HepG2 (cell line): ENCODE measurements around the gene SYNPO2L. TPM values are rescaled to one million over a fixed set of nuclear protein-coding genes. Genes with fewer than 3 reads are reported as not detected.
"Not testable (repeated sequence)": the region's sequence is repeated elsewhere in the genome, so short reads cannot be mapped to it uniquely, and the experiment has no call there.

Source experiments
- ATAC-seq: fragments of 200-7000 bp; cut with Tn5 transposase; 3 replicates; pipeline ENCODE4 v1.9.1; 2020; ENCODE audit warnings: mild to moderate bottlenecking, moderate library complexity
- BruUV-seq: library from RNA; stranded (reverse); fragments of 400-500 nt; replicated peaks from 2 replicates; lab custom pipeline; 2021; lab: Mats Ljungman, UMichigan
- CTCF ChIA-PET: fragments of 300-600 bp; formaldehyde crosslinking; extraction: SDS; loops from one replicate; lab custom pipeline; 2021; ENCODE audit warnings: low total read pairs, inconsistent platforms, low intra/inter-chr PET ratio; lab: Yijun Ruan, JAX
- POLR2A ChIA-PET: fragments of 350-600 bp; sonication (Branson Sonifier 250); formaldehyde crosslinking; loops from one replicate; lab custom pipeline; 2020; ENCODE audit warnings: antibody characterized with exemption, inconsistent platforms; lab: Yijun Ruan, JAX
- DNase-seq: peaks from one replicate; pipeline ENCODE4 v3.0.0-alpha.2; 2015; ENCODE audit warnings: low spot score
- FAIRE-seq: peaks from 3 replicates; lab custom pipeline; 2011; peaks lifted over from hg19 to GRCh38; lab: Jason Lieb, UNC
- H2AFZ ChIP-seq: one replicate; pipeline ENCODE4 v1.6.1; 2011; ENCODE audit warnings: low read length, inconsistent platforms
- H3K27ac ChIP-seq: fragments of 300-600 bp; 3 replicates; pipeline ENCODE4 v1.8.0; 2011; ENCODE audit warnings: mixed run types, mild to moderate bottlenecking, mixed read lengths, low read length, inconsistent platforms; ENCODE audit not compliant: insufficient read depth; ENCODE audit errors: extremely low read length
- H3K27me3 ChIP-seq, 2 experiments: fragments of 200-600 bp in 1 of 2; 2 replicates in 1 of 2; 3 replicates in 1 of 2; pipeline versions ENCODE4 v1.6.0 to v1.8.0; 2011; ENCODE audit warnings: low read length in 2 of 2, mild to moderate bottlenecking in 2 of 2, moderate library complexity in 2 of 2, inconsistent platforms in 1 of 2; ENCODE audit not compliant: insufficient read depth in 2 of 2, control insufficient read depth in 1 of 2
- H3K36me3 ChIP-seq, 2 experiments: fragments of 200-600 bp in 1 of 2; replicated peaks in 1 of 2; 2 replicates in 1 of 2; 3 replicates in 1 of 2; pipeline versions ENCODE4 v1.5.1 to v1.8.0; 2011; ENCODE audit warnings: low read length in 2 of 2, inconsistent platforms in 1 of 2; ENCODE audit not compliant: insufficient read depth in 2 of 2, control insufficient read depth in 1 of 2
- H3K4me1 ChIP-seq: 2 replicates; pipeline ENCODE4 v1.5.1; 2012; ENCODE audit warnings: low read length, inconsistent platforms; ENCODE audit not compliant: insufficient read depth
- H3K4me2 ChIP-seq: 2 replicates; pipeline ENCODE4 v1.6.0; 2011; ENCODE audit warnings: low read depth, low read length, inconsistent platforms
- H3K4me3 ChIP-seq, 3 experiments: fragments of 200-600 bp in 1 of 3; sonication (generic), shearing (Covaris generic) in 1 of 3; replicated peaks in 1 of 3; 2 replicates each; pipeline ENCODE4 v1.5.1; 2011 to 2016; ENCODE audit warnings: low read length in 3 of 3, inconsistent platforms in 2 of 3, low read depth in 2 of 3, mild to moderate bottlenecking in 2 of 3, control low read depth in 1 of 3, mixed read lengths in 1 of 3; ENCODE audit not compliant: insufficient read depth in 1 of 3
- H3K79me2 ChIP-seq: one replicate; pipeline ENCODE4 v1.6.1; 2011; ENCODE audit warnings: low read length, inconsistent platforms; ENCODE audit not compliant: insufficient read depth
- H3K9ac ChIP-seq: 2 replicates; pipeline ENCODE4 v1.6.0; 2011; ENCODE audit warnings: mild to moderate bottlenecking, low read depth, low read length, inconsistent platforms; ENCODE audit not compliant: insufficient read depth
- H3K9me3 ChIP-seq: 2 replicates; pipeline ENCODE4 v1.5.1; 2012; ENCODE audit warnings: mild to moderate bottlenecking, low read length
- H4K20me1 ChIP-seq: 2 replicates; pipeline ENCODE4 v1.6.0; 2011; ENCODE audit warnings: inconsistent platforms, mild to moderate bottlenecking, low read length, moderate library complexity; ENCODE audit not compliant: insufficient read depth
- EP300 ChIP-seq, 3 experiments: sonication (generic) in 1 of 3; formaldehyde crosslinking in 1 of 3; IDR thresholded peaks; 2 replicates each; pipeline versions ENCODE4 v1.5.1 to v1.6.1; 2011 to 2020; ENCODE audit warnings: low read depth in 2 of 3, low read length in 2 of 3, borderline replicate concordance in 1 of 3, improper control_type of control experiment in 1 of 3, mild to moderate bottlenecking in 1 of 3, missing genetic modification reagents in 1 of 3, moderate library complexity in 1 of 3
- NCOR1 ChIP-seq: fragments of 200-600 bp; sonication (generic); IDR thresholded peaks from 2 replicates; pipeline ENCODE4 v1.7.0; 2017; ENCODE audit warnings: antibody characterized with exemption, low read length, borderline replicate concordance
- SALL1 ChIP-seq: sonication (generic); formaldehyde crosslinking; IDR thresholded peaks from 2 replicates; pipeline ENCODE4 v1.8.0; 2022; ENCODE audit warnings: mild to moderate bottlenecking, missing genetic modification reagents
- SOX5 ChIP-seq: IDR thresholded peaks from 2 replicates; pipeline ENCODE4 v1.6.1; 2016; ENCODE audit warnings: borderline replicate concordance
- WGBS: methylation state at CpG from one replicate; pipeline ENCODE4 v1.1.6; 2017; ENCODE audit warnings: low lambda C conversion rate; 5-methylcytosine and 5-hydroxymethylcytosine counted together
- in situ Hi-C: cut with HindIII; loops from 2 replicates; pipeline ENCODE4 v1.10.0; 2017; ENCODE audit warnings: low pct_unique_long_range_greater_than_20kb; ENCODE audit not compliant: extremely low pct_ligation_motif_present
- intact Hi-C: fragments of 100-400 bp; cut with micrococcal nuclease; formaldehyde crosslinking; loops from one replicate; pipeline ENCODE4 v1.10.0; 2022; ENCODE audit not compliant: unreplicated experiment
- polyA plus RNA-seq, 8 experiments: library from polyadenylated mRNA; depleted of rRNA in 3 of 8; stranded (reverse) in 7 of 8; unstranded in 1 of 8; fragments of >200 nt; fragmentation: Illumina TruSeq in 4 of 8; extraction: Trizol in 4 of 8; gene quantifications; 2 replicates each; pipeline versions ENCODE4 v1.2.1 to v1.2.3, GENCODE V29; 2011 to 2016; ENCODE audit warnings: low read depth in 4 of 8, missing spikeins in 1 of 8, mixed read lengths in 1 of 8; ENCODE audit not compliant: insufficient read depth in 1 of 8
- total RNA-seq, 5 experiments: library from RNA; depleted of rRNA; stranded (reverse); fragments of >200 nt; fragmentation: Illumina TruSeq; extraction: Trizol; gene quantifications; 2 replicates each; pipeline ENCODE4 v1.2.3, GENCODE V29; 2016; ENCODE audit warnings: low read depth in 1 of 5
- TF ChIP-seq, protein P1 (sequence below): IDR thresholded peaks from 2 replicates; pipeline ENCODE4 v1.4.0; 2020; ENCODE audit warnings: mild to moderate bottlenecking, missing genetic modification reagents
- TF ChIP-seq, protein P2 (sequence below): sonication (generic); formaldehyde crosslinking; IDR thresholded peaks from 2 replicates; pipeline ENCODE4 v1.5.0; 2020; ENCODE audit warnings: mild to moderate bottlenecking, missing genetic modification reagents

Gene SYNPO2L
- total and polyA plus RNA-seq, 2 of the 13 experiments (the other 11 are each of a cell fraction or from before 2014, with no cell fraction given) = not detected

DNA sequence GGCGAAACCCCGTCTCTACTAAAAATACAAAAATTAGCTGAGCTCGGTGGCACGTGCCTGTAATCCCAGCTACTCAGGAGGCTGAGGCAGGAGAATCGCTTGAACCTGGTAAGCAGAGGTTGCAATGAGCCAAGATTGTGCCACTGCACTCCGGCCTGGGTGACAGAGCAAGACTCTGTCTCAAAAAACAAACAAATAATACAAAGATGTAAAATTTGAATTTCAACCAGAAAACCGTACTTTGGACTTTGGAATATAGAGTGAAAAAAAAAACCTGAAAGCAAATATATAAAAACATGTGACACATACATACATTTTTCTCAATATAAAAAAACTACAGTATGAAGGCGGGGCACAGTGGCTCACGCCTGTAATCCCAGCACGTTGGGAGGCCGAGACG, 34.9 kb downstream of the SYNPO2L start (continued):
- TF ChIP-seq NCOR1 = peak; percentile 56; the same call in 1 of the 2 replicates
- peak; percentile 54; the same call in 1 of the 2 replicates for TF ChIP-seq SALL1 (CRISPR knock-in tag)
- TF ChIP-seq SOX5 (CRISPR knock-in tag) = peak; percentile 9; the same call in 1 of the 2 replicates
- TF ChIP-seq, protein P1, sequence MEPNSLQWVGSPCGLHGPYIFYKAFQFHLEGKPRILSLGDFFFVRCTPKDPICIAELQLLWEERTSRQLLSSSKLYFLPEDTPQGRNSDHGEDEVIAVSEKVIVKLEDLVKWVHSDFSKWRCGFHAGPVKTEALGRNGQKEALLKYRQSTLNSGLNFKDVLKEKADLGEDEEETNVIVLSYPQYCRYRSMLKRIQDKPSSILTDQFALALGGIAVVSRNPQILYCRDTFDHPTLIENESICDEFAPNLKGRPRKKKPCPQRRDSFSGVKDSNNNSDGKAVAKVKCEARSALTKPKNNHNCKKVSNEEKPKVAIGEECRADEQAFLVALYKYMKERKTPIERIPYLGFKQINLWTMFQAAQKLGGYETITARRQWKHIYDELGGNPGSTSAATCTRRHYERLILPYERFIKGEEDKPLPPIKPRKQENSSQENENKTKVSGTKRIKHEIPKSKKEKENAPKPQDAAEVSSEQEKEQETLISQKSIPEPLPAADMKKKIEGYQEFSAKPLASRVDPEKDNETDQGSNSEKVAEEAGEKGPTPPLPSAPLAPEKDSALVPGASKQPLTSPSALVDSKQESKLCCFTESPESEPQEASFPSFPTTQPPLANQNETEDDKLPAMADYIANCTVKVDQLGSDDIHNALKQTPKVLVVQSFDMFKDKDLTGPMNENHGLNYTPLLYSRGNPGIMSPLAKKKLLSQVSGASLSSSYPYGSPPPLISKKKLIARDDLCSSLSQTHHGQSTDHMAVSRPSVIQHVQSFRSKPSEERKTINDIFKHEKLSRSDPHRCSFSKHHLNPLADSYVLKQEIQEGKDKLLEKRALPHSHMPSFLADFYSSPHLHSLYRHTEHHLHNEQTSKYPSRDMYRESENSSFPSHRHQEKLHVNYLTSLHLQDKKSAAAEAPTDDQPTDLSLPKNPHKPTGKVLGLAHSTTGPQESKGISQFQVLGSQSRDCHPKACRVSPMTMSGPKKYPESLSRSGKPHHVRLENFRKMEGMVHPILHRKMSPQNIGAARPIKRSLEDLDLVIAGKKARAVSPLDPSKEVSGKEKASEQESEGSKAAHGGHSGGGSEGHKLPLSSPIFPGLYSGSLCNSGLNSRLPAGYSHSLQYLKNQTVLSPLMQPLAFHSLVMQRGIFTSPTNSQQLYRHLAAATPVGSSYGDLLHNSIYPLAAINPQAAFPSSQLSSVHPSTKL (CRISPR knock-in tag) = peak; percentile 9; the same call in 1 of the 2 replicates
- TF ChIP-seq, protein P2, sequence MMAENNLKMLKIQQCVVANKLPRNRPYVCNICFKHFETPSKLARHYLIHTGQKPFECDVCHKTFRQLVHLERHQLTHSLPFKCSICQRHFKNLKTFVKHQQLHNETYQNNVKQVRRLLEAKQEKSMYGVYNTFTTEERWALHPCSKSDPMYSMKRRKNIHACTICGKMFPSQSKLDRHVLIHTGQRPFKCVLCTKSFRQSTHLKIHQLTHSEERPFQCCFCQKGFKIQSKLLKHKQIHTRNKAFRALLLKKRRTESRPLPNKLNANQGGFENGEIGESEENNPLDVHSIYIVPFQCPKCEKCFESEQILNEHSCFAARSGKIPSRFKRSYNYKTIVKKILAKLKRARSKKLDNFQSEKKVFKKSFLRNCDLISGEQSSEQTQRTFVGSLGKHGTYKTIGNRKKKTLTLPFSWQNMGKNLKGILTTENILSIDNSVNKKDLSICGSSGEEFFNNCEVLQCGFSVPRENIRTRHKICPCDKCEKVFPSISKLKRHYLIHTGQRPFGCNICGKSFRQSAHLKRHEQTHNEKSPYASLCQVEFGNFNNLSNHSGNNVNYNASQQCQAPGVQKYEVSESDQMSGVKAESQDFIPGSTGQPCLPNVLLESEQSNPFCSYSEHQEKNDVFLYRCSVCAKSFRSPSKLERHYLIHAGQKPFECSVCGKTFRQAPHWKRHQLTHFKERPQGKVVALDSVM (CRISPR knock-in tag) = peak; percentile 85
- peak in 1 of 2 experiments; percentile 9; a peak in 1 of 4 replicates for TF ChIP-seq EP300 (IDR thresholded peaks at IDR 0.05; ENCODE audit: low read depth in 2 of 2, low read length in 2 of 2)
- not testable (repeated sequence) for TF ChIP-seq EP300 (CRISPR knock-in tag; IDR thresholded peaks at IDR 0.05; ENCODE audit: borderline replicate concordance)

DNA sequence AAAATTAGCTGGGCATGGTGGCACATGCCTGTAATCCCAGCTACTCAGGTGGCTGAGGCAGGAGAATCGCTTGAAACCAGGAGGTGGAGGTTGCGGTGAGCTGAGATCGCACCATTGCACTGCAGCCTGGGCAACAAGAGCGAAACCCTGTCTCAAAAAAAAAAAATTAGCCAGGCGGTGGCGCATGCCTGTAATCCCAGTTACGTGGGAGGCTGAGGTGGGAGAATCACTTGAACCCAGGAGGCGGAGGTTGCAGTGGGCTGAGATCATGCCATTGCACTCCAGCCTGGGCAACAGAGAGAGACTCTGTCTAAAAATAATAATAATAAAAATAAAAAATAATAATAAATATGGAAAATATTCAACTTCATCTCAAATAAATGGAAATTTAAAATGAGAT, 38.7 kb downstream of the SYNPO2L start:
- H3K9ac ChIP-seq, H3K27me3 ChIP-seq, H4K20me1 ChIP-seq, H3K79me2 ChIP-seq, intact Hi-C loops, BruUV-seq, DNase-seq, in situ Hi-C loops, H3K36me3 ChIP-seq, CTCF ChIA-PET, H3K4me3 ChIP-seq, H3K4me2 ChIP-seq, H3K27ac ChIP-seq, ATAC-seq, H2AFZ ChIP-seq, FAIRE-seq, H3K9me3 ChIP-seq: not testable (repeated sequence)
- POLR2A ChIA-PET = interaction anchor here (1.6 kb wide), 1 partner anchor 9 kb away, joined by 3 read pairs; no protein-coding TSS in a partner anchor
- WGBS = over 99% methylated on average over 8 of the region's 8 CpGs
- H3K4me1 ChIP-seq = peaks cover 16% of the 10 kb centered on the region
